NCI-H1417 treated with DMSO at 0.1 percent for 48 hours (cell line): ENCODE measurements around the gene DEFB132.

Experiments used
- DNase-seq: peaks from one replicate; lab custom pipeline; 2025; lab: John Stamatoyannopoulos, UW

Gene DEFB132

GRCh38 chr20:266596-267562 lies 9.4 kb downstream of the DEFB132 start:
- peak; percentile 52 for DNase-seq

- no peak for DNase-seq
These were observed 13.0 kb downstream of the DEFB132 start for GRCh38 chr20:270517-270916.

DNA sequence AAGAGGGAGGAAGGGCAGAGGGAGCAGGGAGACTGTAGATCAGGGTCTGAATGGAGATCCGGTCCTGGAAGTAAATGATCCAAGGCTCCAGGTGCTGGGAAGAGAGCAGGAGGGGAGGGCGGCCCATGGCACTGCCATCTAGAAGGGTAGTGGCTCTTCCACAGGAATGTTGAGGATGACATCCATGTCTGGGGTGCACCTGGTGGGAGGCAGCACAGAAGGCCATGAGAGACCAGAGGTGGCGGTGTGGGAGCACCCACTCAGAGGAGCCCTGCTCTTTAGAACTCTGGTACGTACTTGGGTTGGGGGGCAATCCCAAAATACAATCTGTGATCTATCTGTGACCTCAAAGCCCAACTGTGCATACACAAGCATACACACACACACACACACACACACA lies 13.5 kb downstream of the DEFB132 start:
- DNase-seq = no peak

DNA sequence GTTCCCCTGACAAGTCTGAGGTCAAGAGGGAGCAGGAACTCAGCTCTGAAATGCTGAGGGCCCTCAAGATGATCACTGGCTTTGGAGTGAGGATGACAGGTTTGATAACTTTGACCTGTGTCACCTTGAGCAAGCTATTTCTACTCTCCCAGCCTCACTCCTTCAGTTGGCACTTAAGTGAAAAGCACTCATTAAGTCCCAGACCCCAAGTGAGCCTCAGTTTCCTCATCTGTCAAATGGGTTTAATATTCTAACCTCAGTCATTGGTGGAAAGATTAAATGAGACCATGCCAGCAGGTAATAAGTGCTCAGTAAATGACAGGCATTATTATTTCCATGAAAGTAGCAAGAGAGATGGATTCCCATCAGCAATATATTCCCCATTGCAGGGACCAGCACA lies 14.0 kb downstream of the DEFB132 start:
- DNase-seq = no peak

DNA sequence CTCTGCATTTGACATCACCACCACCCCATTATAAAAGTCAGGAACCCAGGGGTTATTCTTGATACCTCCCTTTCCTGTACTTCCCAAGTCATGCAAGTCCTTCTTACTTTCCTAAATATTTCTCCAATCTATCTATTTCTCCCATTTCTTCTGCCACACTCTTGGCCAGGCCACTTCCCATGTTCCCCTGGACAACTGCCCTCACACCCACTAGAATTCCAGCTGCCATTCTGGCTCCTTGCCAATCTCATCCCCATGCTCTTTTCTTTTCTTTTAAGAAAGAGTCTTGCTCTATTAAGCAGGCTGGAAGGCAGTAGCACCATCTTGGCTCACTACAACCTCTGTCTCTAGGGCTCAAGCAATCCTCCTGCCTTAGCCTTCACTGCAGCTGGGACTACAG lies 15.2 kb downstream of the DEFB132 start:
- no peak for DNase-seq

DNA sequence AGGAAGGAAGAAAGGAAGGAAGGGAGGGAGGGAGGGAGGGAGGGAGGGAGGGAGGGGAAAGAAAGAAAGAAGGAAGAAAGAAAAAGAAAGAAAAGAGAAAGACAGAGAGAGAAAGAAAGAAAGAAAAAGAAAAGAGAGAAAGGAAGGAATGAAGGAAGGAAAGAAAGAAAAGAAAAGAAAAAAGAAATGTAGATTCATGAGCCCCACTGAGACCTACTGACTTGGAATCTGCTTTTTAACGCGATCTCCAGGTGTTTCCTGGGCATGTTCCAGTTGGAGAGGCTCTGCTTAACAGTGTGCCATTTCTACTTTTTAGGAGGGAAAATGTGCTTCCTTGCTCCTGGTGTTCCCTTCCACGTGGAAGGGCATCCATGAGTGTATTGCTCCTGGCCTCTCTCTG lies 16.4 kb downstream of the DEFB132 start:
- DNase-seq = no peak

DNA sequence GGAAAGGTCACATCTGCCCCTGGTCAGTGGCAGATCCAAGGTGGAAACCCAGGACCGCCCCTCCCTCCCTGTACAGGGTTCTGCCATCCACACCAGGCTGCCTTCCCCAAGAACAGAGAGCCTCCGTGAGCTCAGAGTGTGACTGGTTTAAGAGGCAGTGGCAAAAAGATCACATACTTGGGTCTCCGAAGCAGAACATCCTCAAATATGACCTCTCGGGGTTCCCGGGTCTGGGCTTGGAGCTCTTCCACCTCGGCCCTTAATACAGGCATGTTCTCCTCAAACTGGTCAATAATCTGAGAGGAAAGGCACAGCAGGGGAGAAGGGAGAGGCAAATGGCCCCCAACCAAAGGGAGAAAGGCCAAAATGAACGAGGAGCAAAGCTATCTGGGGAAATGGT lies 18.3 kb downstream of the DEFB132 start:
- no peak for DNase-seq

- no peak for DNase-seq
These were observed 19.3 kb downstream of the DEFB132 start for GRCh38 chr20:276620-277495.

- no peak for DNase-seq
These were observed 19.9 kb downstream of the DEFB132 start for GRCh38 chr20:277496-277781.

GRCh38 chr20:278181-278580 lies 20.7 kb downstream of the DEFB132 start:
- DNase-seq = no peak

GRCh38 chr20:278607-279571 lies 21.4 kb downstream of the DEFB132 start:
- DNase-seq = no peak

DNA sequence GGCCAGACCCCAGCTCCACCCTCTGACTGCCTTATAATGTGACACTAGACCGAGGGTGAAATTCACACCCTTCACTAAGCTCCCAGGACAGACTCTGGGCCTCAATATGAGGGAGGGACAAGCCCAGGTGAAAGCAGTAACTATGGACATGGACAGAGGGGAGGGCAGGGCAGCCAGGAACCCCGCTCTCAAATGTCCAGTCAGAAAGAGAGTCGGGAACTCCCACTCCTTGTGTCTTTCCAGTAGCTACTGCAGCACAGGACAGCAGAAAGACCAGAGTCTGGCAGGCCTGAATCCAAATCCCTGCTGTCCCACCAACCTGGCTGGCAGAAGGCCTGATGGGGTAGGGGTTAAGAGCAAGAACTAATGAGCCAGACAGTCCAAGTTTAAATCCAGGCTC lies 26.6 kb downstream of the DEFB132 start:
- DNase-seq = no peak

- no peak for DNase-seq
These were observed 29.0 kb downstream of the DEFB132 start for GRCh38 chr20:286508-286907.

DNA sequence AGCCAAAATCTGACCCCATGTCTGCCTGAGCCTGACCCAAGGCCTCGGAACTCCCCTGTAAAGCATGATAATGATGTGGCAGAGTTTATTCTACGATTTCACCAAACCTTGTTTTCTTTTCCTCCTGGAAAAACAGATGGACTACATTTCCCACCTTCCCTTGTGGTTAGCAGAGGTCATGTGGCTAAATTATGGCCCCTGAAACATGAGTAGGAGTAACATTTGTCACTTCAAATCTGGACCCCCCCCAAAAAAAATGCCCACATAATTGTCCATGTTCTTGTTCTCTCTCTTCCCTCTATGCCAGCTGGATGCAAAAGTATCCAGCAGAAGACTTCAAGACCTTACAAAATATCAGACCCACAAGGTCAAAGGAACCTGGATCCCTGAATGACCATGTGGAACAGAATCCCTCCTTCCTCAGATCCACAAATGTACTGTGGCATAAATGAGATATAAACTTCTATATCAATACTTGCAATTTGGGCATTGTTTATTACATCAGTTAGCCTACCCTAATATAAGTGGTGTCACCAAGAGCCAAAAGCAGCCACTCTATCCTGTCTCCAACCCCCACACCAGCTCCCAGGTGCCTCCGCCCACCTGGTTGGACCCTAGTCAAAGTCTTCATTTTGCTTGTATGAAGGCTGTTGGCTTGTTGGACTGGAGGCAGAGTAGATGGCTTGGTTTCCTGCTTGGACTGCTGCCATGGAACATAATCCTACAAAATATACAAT lies 31.6 kb downstream of the DEFB132 start:
- DNase-seq = no peak

GRCh38 chr20:289693-290083 lies 32.2 kb downstream of the DEFB132 start:
- no peak for DNase-seq

DNA sequence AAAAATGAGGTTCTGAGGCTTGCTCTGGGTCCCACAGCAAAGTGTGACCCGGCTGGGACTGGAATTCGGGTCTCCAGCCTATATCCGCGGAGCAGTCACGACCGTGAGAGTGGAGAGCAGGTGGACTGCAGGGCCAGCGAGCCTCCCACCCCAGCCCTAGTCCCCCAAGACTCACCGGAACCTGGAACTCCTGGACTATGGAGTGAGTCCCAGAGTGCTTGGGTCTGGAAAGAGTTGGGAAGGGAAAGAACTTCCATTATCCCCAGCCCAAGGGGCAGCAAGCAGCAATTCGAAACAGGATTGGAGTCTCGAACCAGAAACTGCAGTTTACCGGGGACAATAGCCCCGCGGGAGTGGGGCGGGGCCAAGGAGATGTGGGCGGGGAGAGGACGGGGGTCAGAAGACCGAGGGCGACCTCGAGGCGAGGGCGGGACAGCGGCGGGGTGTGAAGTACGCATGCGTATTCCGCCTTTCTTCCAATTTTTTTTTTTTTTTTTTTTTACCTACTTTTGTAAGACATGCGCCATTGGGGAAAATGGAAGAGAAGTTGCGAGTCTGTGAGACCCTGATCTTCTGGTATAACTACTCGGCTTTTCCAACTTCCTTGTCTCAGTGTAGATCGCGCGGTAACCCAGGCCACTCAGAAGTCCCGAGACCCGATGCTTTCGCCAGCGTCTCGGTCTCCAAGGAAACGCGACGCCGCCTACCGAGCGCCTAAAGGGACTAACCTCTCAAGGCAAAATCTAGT lies 32.7 kb downstream of the DEFB132 start, which contains the start of gene C20orf96:
Gene C20orf96 (minus strand): TSS at position 667 of the 748 bp plus-strand sequence. CDS start 140 bp downstream, at position 527.
- peak; percentile 87 for DNase-seq

GRCh38 chr20:294602-295001 lies 37.1 kb downstream of the DEFB132 start:
- DNase-seq = no peak

GRCh38 chr20:295804-296203 lies 38.3 kb downstream of the DEFB132 start:
- DNase-seq = no peak

- DNase-seq = peak; percentile 91
These were observed 39.8 kb downstream of the DEFB132 start, which contains the start of gene ZCCHC3 for GRCh38 chr20:297098-297924. Gene ZCCHC3 (plus strand): TSS chr20:297570. CDS start chr20:297587, 17 bp downstream.
